Progenitor cell of endocrine pancreas (in vitro differentiated cells): ENCODE data around the gene CLPTM1L. TPM values are rescaled to one million over a fixed set of nuclear protein-coding genes. Genes with fewer than 3 reads are reported as not detected.

ENCODE experiments used
- DNase-seq: peaks from one replicate; pipeline ENCODE4 v3.0.0; 2021; ENCODE audit warnings: low spot score; ENCODE audit not compliant: unreplicated experiment
- H3K27ac Mint-ChIP-seq: 2 replicates; pipeline ENCODE4 v1.8.0; 2021; ENCODE audit warnings: mild to moderate bottlenecking, moderate library complexity, mixed read lengths
- H3K27me3 Mint-ChIP-seq: 2 replicates; pipeline ENCODE4 v1.8.0; 2021; ENCODE audit warnings: mixed read lengths
- H3K36me3 Mint-ChIP-seq: 2 replicates; pipeline ENCODE4 v1.8.0; 2022; ENCODE audit warnings: mixed read lengths; ENCODE audit not compliant: insufficient read depth
- H3K4me1 Mint-ChIP-seq: 2 replicates; pipeline ENCODE4 v1.8.0; 2021; ENCODE audit warnings: low read depth, mixed read lengths
- H3K4me3 Mint-ChIP-seq: 2 replicates; pipeline ENCODE4 v1.8.0; 2021; ENCODE audit warnings: low read depth, mild to moderate bottlenecking, moderate library complexity, mixed read lengths
- H3K9me3 Mint-ChIP-seq: 2 replicates; pipeline ENCODE4 v1.8.0; 2021; ENCODE audit warnings: low read depth, mixed read lengths
- CTCF ChIP-seq: fragments of 200-600 bp; sonication (generic); IDR thresholded peaks from one replicate; pipeline ENCODE4 v1.5.0; 2021; ENCODE audit warnings: antibody characterized with exemption, mild to moderate bottlenecking; ENCODE audit not compliant: unreplicated experiment
- total RNA-seq: library from RNA; stranded (reverse); gene quantifications from 2 replicates; pipeline ENCODE4 v1.2.1, GENCODE V29; 2021

The CLPTM1L gene
- total RNA-seq, 1 donor from 2014 or later, result 95.4 TPM

GRCh38 chr5:1282131-1282992 lies 62.5 kb downstream of the CLPTM1L start:
- H3K4me1 Mint-ChIP-seq, result no peaks in the 10 kb centered on the region
- no peak for TF ChIP-seq CTCF
- no peak for DNase-seq
- H3K9me3 Mint-ChIP-seq, result no peaks in the 10 kb centered on the region
- no peaks in the 10 kb centered on the region for H3K36me3 Mint-ChIP-seq
- H3K27ac Mint-ChIP-seq, result no peak overlapping the region
- no peaks in the 10 kb centered on the region for H3K27me3 Mint-ChIP-seq
- no peak overlapping the region for H3K4me3 Mint-ChIP-seq

GRCh38 chr5:1281038-1281882 lies 63.6 kb downstream of the CLPTM1L start:
- no peaks in the 10 kb centered on the region for H3K36me3 Mint-ChIP-seq
- no peak for TF ChIP-seq CTCF
- no peak overlapping the region for H3K27ac Mint-ChIP-seq
- H3K27me3 Mint-ChIP-seq, result no peaks in the 10 kb centered on the region
- no peaks in the 10 kb centered on the region for H3K9me3 Mint-ChIP-seq
- no peak for DNase-seq
- no peaks in the 10 kb centered on the region for H3K4me1 Mint-ChIP-seq
- H3K4me3 Mint-ChIP-seq, result no peak overlapping the region

- TF ChIP-seq CTCF, result no peak
- Mint-ChIP-seq H3K27me3 (no peaks in the 10 kb centered on the region), H3K36me3 (no peaks in the 10 kb centered on the region)
Measured at GRCh38 chr5:1280177-1281037, 64.5 kb downstream of the CLPTM1L start.

GRCh38 chr5:1279443-1280151 lies 65.3 kb downstream of the CLPTM1L start:
- TF ChIP-seq CTCF, result no peak
- Mint-ChIP-seq H3K27ac (no peak overlapping the region), H3K27me3 (no peaks in the 10 kb centered on the region), H3K4me1 (no peaks in the 10 kb centered on the region), H3K9me3 (no peaks in the 10 kb centered on the region), H3K36me3 (no peaks in the 10 kb centered on the region), H3K4me3 (no peak overlapping the region)
- DNase-seq, result no peak

More at GRCh38 chr5:1280177-1281037, 64.5 kb downstream of the CLPTM1L start:
- no peak overlapping the region for H3K27ac Mint-ChIP-seq
- no peaks in the 10 kb centered on the region for H3K9me3 Mint-ChIP-seq
- H3K4me1 Mint-ChIP-seq, result no peaks in the 10 kb centered on the region
- no peak overlapping the region for H3K4me3 Mint-ChIP-seq
- no peak for DNase-seq
